GM18909 (cell line): ENCODE results near the gene TBCK.

Experiments used
- ATAC-seq: cut with Tn5 transposase; IDR thresholded peaks from one replicate; pipeline ENCODE4 v1.9.1; 2021; ENCODE audit warnings: mild to moderate bottlenecking; ENCODE audit not compliant: unreplicated experiment, poor library complexity

Gene TBCK

GRCh38 chr4:106058921-106059320 lies 257.1 kb downstream of the TBCK start:
- ATAC-seq = no peak

GRCh38 chr4:106056914-106057313 lies 259.1 kb downstream of the TBCK start:
- no peak for ATAC-seq

- ATAC-seq = no peak
Observed at GRCh38 chr4:106051514-106051913, 264.5 kb downstream of the TBCK start.

- ATAC-seq = no peak
Observed at GRCh38 chr4:106049490-106049889, 266.5 kb downstream of the TBCK start.

GRCh38 chr4:106048250-106048971 lies 267.6 kb downstream of the TBCK start:
- ATAC-seq = no peak

GRCh38 chr4:106046083-106046482 lies 269.9 kb downstream of the TBCK start:
- no peak for ATAC-seq

- ATAC-seq = no peak
Observed at GRCh38 chr4:106041294-106042002, 274.6 kb downstream of the TBCK start.

- ATAC-seq = no peak
Observed at GRCh38 chr4:106039796-106040195, 276.2 kb downstream of the TBCK start.

- ATAC-seq = no peak
Observed at GRCh38 chr4:106038908-106039307, 277.1 kb downstream of the TBCK start.

- ATAC-seq = no peak
Observed at GRCh38 chr4:106038012-106038411, 278.0 kb downstream of the TBCK start.

- no peak for ATAC-seq
Observed at GRCh38 chr4:106036848-106037247, 279.2 kb downstream of the TBCK start.

GRCh38 chr4:106036334-106036733 lies 279.7 kb downstream of the TBCK start:
- ATAC-seq = no peak

GRCh38 chr4:106035204-106035603 lies 280.8 kb downstream of the TBCK start:
- no peak for ATAC-seq

GRCh38 chr4:106034751-106035150 lies 281.3 kb downstream of the TBCK start:
- no peak for ATAC-seq

GRCh38 chr4:106034220-106034619 lies 281.8 kb downstream of the TBCK start:
- no peak for ATAC-seq

- no peak for ATAC-seq
Observed at GRCh38 chr4:106033469-106033868, 282.5 kb downstream of the TBCK start.

- ATAC-seq = no peak
Observed at GRCh38 chr4:106032851-106033286, 283.1 kb downstream of the TBCK start.

- ATAC-seq = no peak
Observed at GRCh38 chr4:106022454-106022853, 293.6 kb downstream of the TBCK start.

- ATAC-seq = no peak
Observed at GRCh38 chr4:106021737-106022410, 294.1 kb downstream of the TBCK start.

GRCh38 chr4:106019771-106020170 lies 296.2 kb downstream of the TBCK start:
- ATAC-seq = no peak

- ATAC-seq = no peak
Observed at GRCh38 chr4:106017975-106018374, 298.0 kb downstream of the TBCK start.
